Stimulated activated CD4-positive, alpha-beta T cell treated with anti-CD3 and anti-CD28 coated beads, Interleukin-12 subunit alpha, Interleukin-12 subunit beta, amount 100 ng/mL, for 48 hours (primary cell): ENCODE measurements around the gene MYO1C.

Experiments used
- DNase-seq, 3 donors: peaks; one replicate each; pipeline ENCODE4 v3.0.0-alpha.2; 2020; ENCODE audit warnings: low read depth in 2 of 3, low spot score in 1 of 3

Gene MYO1C

GRCh38 chr17:1486802-1487695 lies 5.4 kb downstream of the MYO1C start:
- peak in 2 of 3 donors; percentile 60 to 66 for DNase-seq

- DNase-seq: peak in 1 of 3 donors; percentile 62
Measured at GRCh38 chr17:1485423-1486376, 6.8 kb downstream of the MYO1C start.

GRCh38 chr17:1484676-1485422 lies 7.6 kb downstream of the MYO1C start:
- no peak for DNase-seq

GRCh38 chr17:1484060-1484535 lies 8.4 kb downstream of the MYO1C start:
- DNase-seq: no peak

GRCh38 chr17:1482680-1483079 lies 9.8 kb downstream of the MYO1C start:
- no peak for DNase-seq

GRCh38 chr17:1481736-1482135 lies 10.8 kb downstream of the MYO1C start:
- DNase-seq: no peak

GRCh38 chr17:1480747-1481465 lies 11.6 kb downstream of the MYO1C start:
- DNase-seq: no peak

GRCh38 chr17:1478418-1478817 lies 14.1 kb downstream of the MYO1C start:
- no peak for DNase-seq

- DNase-seq: no peak
Measured at GRCh38 chr17:1475321-1475854, 17.1 kb downstream of the MYO1C start.

GRCh38 chr17:1474402-1475189 lies 17.9 kb downstream of the MYO1C start:
- no peak for DNase-seq

GRCh38 chr17:1473841-1474240 lies 18.6 kb downstream of the MYO1C start:
- no peak for DNase-seq

GRCh38 chr17:1473170-1473569 lies 19.3 kb downstream of the MYO1C start:
- DNase-seq: no peak

- no peak for DNase-seq
Measured at GRCh38 chr17:1471911-1472821, 20.3 kb downstream of the MYO1C start.

GRCh38 chr17:1471490-1471889 lies 21.0 kb downstream of the MYO1C start:
- no peak for DNase-seq

GRCh38 chr17:1470755-1471462 lies 21.6 kb downstream of the MYO1C start:
- no peak for DNase-seq

GRCh38 chr17:1470071-1470754 lies 22.3 kb downstream of the MYO1C start:
- no peak for DNase-seq

GRCh38 chr17:1469231-1469852 lies 23.1 kb downstream of the MYO1C start:
- no peak for DNase-seq
